Kidney (tissue), 14 donors: ENCODE measurements around the gene TFR2. TPM values are rescaled to one million over a fixed set of nuclear protein-coding genes. Genes with fewer than 3 reads are reported as not detected.

Experiments used
- DNase-seq, 5 donors: peaks; one replicate each; pipeline ENCODE4 v3.0.0-alpha.2; 2013 to 2020
- FAIRE-seq: peaks from 2 replicates; lab custom pipeline; 2012; peaks lifted over from hg19 to GRCh38; lab: Jason Lieb, UNC
- H3K27ac ChIP-seq, 2 donors: one replicate each; pipeline ENCODE4 v1.7.0; 2013; ENCODE audit warnings: low read depth in 2 of 2, low read length in 2 of 2, inconsistent platforms in 1 of 2
- H3K27me3 ChIP-seq: one replicate; pipeline ENCODE4 v1.7.1; 2013; ENCODE audit warnings: low read length, inconsistent platforms; ENCODE audit not compliant: control insufficient read depth, insufficient read depth
- H3K36me3 ChIP-seq, 3 donors: one replicate each; pipeline versions ENCODE4 v1.7.0 to v1.7.1; 2013; ENCODE audit warnings: low read length in 3 of 3, control low read depth in 1 of 3, inconsistent platforms in 1 of 3; ENCODE audit not compliant: insufficient read depth in 3 of 3, control insufficient read depth in 2 of 3
- H3K4me1 ChIP-seq, 3 donors: one replicate each; pipeline versions ENCODE4 v1.7.0 to v1.7.1; 2013; ENCODE audit warnings: low read length in 3 of 3, inconsistent platforms in 1 of 3, low read depth in 1 of 3; ENCODE audit not compliant: control insufficient read depth in 2 of 3, insufficient read depth in 2 of 3
- H3K4me3 ChIP-seq, 3 donors: one replicate each; pipeline versions ENCODE4 v1.7.0 to v1.8.1; 2013; ENCODE audit warnings: low read length in 3 of 3, control low read depth in 1 of 3, inconsistent platforms in 1 of 3
- H3K9ac ChIP-seq, 3 donors: one replicate each; pipeline versions ENCODE4 v1.7.0 to v1.7.1; 2013; ENCODE audit warnings: low read length in 3 of 3, control low read depth in 1 of 3, inconsistent platforms in 1 of 3
- H3K9me3 ChIP-seq, 3 donors: one replicate each; pipeline versions ENCODE4 v1.7.0 to v1.7.1; 2013; ENCODE audit warnings: low read length in 3 of 3, control low read depth in 1 of 3, inconsistent platforms in 1 of 3; ENCODE audit not compliant: control insufficient read depth in 2 of 3, insufficient read depth in 1 of 3
- intact Hi-C: fragments of 100-400 bp; cut with DNase I; formaldehyde crosslinking; loops from one replicate; pipeline ENCODE4 v1.11.1; 2022
- polyA plus RNA-seq: library from polyadenylated mRNA; stranded (reverse); fragments of 350-450 nt; fragmentation: Illumina TruSeq; extraction: RNeasy Lipid Tissue Mini Kit (QIAGEN cat#74804); gene quantifications from one replicate; pipeline ENCODE4 v1.2.3, GENCODE V29; 2014; ENCODE audit warnings: low read depth, low replicate concordance; ENCODE audit not compliant: insufficient read depth
- total RNA-seq: library from RNA; stranded (reverse); fragmentation: NEBNext Ultra II Directional; extraction: Animal tissue kit (Norgen Biotek cat#: 25700); gene quantifications from one replicate; pipeline ENCODE4 v1.2.1, GENCODE V29; 2021
- TF ChIP-seq, protein P1 (sequence below): IDR thresholded peaks from 3 replicates; pipeline ENCODE4 v1.5.1; 2012; ENCODE audit warnings: mild to moderate bottlenecking, moderate library complexity, borderline replicate concordance; ENCODE audit not compliant: insufficient read depth; ENCODE audit errors: extremely low read depth
- donor health status: control.
- donor health status: control.
- donor health status: control.
- donor health status: control.
- donor health status: control.
- donor health status: DM: yes; HTN: yes; CAD: no.
- donor health status: Normal renal cell carcinoma (clear cell type).

Gene TFR2
- total and polyA plus RNA-seq, 2 donors from 2014 or later, result 0.22 to 0.79 TPM

DNA sequence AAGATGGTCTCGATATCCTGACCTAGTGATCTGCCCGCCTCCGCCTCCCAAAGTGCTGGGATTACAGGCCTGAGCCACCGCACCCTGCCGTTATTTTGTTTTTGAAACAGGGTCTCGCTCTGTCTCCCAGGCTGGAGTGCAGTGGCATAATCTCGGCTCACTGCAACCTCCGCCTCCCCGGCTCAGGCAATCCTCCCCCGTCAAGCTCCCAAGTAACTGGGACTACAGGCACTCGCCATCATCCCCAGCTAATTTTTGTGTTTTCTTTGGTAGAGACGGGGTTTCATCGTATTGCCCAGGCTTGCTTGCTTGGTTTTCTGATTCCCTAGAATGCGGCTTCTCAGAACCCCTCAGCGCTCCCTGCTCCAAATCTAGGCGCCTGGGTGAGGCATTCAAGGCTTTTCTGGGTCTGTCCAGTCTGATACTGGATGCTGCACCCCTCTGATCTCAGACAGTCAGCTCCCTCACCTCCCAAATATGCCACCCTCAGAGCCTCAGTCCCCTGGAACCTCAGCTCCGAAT, 1.3 kb downstream of the TFR2 start:
- Histone ChIP-seq H3K36me3 (no peaks in the 10 kb centered on the region), H3K9ac (no peak overlapping the region), H3K27ac (no peak overlapping the region), H3K4me3 (no peak overlapping the region), H3K9me3 (no peaks in the 10 kb centered on the region), H3K4me1 (no peaks in the 10 kb centered on the region), H3K27me3 (no peaks in the 10 kb centered on the region)
- DNase-seq (no peak), FAIRE-seq (no peak)
- intact Hi-C loops, result no loop called here
- TF ChIP-seq, protein P1, sequence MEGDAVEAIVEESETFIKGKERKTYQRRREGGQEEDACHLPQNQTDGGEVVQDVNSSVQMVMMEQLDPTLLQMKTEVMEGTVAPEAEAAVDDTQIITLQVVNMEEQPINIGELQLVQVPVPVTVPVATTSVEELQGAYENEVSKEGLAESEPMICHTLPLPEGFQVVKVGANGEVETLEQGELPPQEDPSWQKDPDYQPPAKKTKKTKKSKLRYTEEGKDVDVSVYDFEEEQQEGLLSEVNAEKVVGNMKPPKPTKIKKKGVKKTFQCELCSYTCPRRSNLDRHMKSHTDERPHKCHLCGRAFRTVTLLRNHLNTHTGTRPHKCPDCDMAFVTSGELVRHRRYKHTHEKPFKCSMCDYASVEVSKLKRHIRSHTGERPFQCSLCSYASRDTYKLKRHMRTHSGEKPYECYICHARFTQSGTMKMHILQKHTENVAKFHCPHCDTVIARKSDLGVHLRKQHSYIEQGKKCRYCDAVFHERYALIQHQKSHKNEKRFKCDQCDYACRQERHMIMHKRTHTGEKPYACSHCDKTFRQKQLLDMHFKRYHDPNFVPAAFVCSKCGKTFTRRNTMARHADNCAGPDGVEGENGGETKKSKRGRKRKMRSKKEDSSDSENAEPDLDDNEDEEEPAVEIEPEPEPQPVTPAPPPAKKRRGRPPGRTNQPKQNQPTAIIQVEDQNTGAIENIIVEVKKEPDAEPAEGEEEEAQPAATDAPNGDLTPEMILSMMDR, result no peak

GRCh38 chr7:100632951-100633717, 8.2 kb downstream of the TFR2 start:
- intact Hi-C loops, result no loop called here
- Histone ChIP-seq H3K27me3 (no peaks in the 10 kb centered on the region), H3K4me3 (peak overlapping the region in 2 of 3 donors; percentile 18 to 25), H3K9me3 (no peaks in the 10 kb centered on the region), H3K9ac (no peak overlapping the region), H3K36me3 (no peaks in the 10 kb centered on the region), H3K27ac (no peak overlapping the region), H3K4me1 (peaks cover 0 to 3% (median 0%) of the 10 kb centered on the region in 3 donors)
- FAIRE-seq (no peak), DNase-seq (peak in 4 of 5 donors; percentile 61 to 75 (median 70))
- TF ChIP-seq, protein P1, result no peak

- TF ChIP-seq, protein P1, result no peak
- Histone ChIP-seq H3K9me3 (no peaks in the 10 kb centered on the region), H3K27ac (no peak overlapping the region), H3K27me3 (no peaks in the 10 kb centered on the region), H3K4me3 (no peak overlapping the region), H3K9ac (no peak overlapping the region), H3K36me3 (no peaks in the 10 kb centered on the region), H3K4me1 (peaks cover 0 to 3% (median 0%) of the 10 kb centered on the region in 3 donors)
- intact Hi-C loops, result no loop called here
- DNase-seq, result no peak
- no peak for FAIRE-seq
These were observed 11.3 kb downstream of the TFR2 start for GRCh38 chr7:100630066-100630465.
